Measurements from ENCODE around the gene TAS2R19.

DNA sequence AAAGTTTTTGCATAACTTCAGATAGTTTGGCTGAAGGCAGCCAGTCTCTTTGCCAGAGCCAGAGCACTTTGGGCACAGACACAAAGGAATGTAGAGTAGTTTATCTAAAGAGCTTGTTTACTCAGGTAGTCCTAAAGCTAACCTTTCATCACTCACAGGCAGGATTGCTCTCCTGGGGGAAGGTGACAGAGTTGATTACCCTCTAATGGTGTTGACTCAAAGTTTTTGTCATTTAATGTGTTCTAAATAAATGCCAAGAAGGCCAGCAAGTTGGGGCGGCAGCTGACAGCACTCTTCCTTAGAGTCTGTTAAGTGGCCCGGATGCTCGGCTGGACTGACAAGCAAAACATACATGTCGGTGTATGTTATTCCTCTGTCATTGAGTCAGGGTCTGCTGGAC lies 49.0 kb upstream of the TAS2R19 start:
- TF ChIP-seq, protein P1, sequence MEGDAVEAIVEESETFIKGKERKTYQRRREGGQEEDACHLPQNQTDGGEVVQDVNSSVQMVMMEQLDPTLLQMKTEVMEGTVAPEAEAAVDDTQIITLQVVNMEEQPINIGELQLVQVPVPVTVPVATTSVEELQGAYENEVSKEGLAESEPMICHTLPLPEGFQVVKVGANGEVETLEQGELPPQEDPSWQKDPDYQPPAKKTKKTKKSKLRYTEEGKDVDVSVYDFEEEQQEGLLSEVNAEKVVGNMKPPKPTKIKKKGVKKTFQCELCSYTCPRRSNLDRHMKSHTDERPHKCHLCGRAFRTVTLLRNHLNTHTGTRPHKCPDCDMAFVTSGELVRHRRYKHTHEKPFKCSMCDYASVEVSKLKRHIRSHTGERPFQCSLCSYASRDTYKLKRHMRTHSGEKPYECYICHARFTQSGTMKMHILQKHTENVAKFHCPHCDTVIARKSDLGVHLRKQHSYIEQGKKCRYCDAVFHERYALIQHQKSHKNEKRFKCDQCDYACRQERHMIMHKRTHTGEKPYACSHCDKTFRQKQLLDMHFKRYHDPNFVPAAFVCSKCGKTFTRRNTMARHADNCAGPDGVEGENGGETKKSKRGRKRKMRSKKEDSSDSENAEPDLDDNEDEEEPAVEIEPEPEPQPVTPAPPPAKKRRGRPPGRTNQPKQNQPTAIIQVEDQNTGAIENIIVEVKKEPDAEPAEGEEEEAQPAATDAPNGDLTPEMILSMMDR (IDR thresholded peaks at IDR 0.05): no peak
- TF ChIP-seq POLR2A (IDR thresholded peaks at IDR 0.05): no peak
